ENCODE measurements around the gene CCRL2.
A peak's percentile ranks its signal among the peaks of the same experiment; 100 is the strongest.

Gene CCRL2

GRCh38 chr3:46406788-46407611 is at the start of gene CCRL2, which contains the start of gene CCR5AS:
TSS of gene CCRL2 (plus strand) at chr3:46407259. CDS start at chr3:46408080, 821 bp downstream.
TSS of gene CCR5AS (minus strand) at chr3:46407066.
- no peak for DNase-seq

DNA sequence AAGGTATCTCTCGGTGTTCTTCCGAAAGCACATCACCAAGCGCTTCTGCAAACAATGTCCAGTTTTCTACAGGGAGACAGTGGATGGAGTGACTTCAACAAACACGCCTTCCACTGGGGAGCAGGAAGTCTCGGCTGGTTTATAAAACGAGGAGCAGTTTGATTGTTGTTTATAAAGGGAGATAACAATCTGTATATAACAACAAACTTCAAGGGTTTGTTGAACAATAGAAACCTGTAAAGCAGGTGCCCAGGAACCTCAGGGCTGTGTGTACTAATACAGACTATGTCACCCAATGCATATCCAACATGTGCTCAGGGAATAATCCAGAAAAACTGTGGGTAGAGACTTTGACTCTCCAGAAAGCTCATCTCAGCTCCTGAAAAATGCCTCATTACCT is 48.6 kb upstream of the CCRL2 start:
- DNase-seq: no peak

GRCh38 chr3:46359733-46360493 is 47.1 kb upstream of the CCRL2 start:
- no peak for DNase-seq

DNA sequence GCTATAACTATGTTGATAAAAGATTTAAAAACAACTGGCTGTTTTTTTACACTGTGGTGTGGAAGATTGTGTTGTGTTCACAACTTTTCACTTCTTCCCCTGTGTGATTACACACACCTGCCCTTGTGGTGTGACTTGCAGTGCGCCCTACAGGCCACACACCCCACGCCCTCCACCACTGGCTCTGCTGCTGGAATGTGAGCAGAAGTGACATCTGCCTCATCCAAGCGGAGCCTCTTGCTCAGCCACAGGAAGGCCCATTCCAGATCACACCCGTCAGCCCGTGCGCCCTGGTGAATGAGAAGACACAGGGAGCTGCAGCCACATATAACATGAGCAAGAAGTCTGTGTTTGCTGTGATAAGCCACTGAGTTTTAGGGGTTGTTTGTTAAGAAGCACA is 46.2 kb upstream of the CCRL2 start:
- DNase-seq: no peak

- no peak for DNase-seq
Measured at GRCh38 chr3:46361408-46362283, 45.4 kb upstream of the CCRL2 start.

DNA sequence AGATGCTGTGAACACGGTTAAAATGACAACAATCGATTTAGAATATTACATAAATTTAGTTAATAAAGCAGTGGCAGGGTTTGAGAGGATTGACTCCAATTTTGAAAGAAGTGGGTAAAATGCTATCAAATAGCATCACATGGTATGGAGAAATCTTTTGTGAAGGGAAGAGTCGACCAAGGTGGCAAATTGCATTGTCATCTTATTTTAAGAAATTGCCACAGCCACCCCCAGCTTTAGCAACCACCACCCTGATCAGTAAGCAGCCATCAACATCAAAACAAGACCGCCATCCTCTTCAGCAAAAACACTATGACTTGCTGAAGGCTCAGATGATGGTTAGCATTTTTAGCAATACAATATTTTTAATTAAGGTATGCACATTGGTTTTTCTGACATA is 42.0 kb upstream of the CCRL2 start:
- no peak for DNase-seq

DNA sequence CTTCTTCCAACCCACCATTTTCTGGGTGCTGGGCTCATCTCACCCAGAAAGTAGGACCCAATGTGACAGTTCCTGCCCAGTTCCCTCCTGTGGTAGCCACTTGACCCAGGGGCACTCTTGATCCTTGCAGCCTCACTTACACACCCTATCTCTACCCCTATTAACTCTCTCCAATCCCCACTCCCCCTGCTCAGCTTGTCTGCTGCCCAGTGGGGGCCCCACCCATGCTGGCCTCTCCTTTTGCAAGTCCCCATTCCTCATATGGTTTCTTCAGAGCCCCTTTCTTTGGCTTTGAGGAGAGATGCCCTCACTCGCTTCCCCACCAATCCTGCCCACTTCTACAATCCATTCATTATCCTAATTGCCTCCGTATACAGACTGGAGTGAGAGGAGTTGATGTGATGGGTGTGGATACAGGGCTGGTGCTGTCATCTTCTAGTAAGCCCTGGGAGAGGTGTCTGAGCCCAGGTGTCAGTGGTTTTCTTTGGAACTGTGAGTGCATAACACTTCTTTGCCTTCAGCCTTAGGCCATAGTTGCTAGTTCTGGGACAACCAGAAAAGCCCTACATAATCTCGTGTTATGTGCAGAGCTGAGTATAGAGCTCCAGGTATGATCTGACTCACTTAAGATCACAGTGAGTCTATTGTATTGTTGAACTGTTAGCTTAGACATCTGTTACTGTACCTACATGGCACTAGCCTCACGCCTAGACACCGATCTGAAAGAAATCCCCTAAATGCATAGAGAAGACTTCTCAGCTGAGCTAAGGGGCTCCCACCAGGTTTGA is 41.1 kb upstream of the CCRL2 start:
- no peak for DNase-seq

- DNase-seq: no peak
Measured at GRCh38 chr3:46367811-46368210, 39.2 kb upstream of the CCRL2 start.

DNA sequence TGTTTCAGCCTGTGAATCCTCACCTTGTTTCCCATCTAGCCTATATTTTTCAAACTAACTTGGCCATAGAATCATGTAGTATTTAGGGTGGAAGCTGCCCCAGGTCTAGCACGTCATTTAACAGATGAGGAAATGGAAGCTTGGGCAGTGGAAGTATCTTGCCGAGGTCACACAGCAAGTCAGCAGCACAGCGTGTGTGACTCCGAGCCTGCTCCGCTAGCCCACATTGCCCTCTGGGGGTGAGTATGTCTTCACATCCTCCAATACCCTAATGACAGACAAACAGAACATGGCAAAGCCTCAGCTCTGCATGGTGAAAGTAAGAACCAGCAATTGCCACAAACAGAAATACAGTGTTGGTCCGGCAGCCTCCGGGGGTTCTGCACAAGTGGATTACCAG is 38.5 kb upstream of the CCRL2 start:
- no peak for DNase-seq

DNA sequence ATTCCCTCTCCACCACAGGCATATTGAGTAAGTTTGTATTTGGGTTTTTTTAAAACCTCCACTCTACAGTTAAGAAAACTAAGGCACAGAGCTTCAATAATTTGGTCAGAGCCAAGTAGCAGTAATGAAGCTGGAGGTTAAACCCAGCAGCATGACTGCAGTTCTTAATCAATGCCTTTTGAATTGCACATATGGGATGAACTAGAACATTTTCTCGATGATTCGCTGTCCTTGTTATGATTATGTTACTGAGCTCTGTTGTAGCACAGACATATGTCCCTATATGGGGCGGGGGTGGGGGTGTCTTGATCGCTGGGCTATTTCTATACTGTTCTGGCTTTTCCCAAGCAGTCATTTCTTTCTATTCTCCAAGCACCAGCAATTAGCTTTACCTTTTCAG is 37.9 kb upstream of the CCRL2 start:
- DNase-seq: no peak

DNA sequence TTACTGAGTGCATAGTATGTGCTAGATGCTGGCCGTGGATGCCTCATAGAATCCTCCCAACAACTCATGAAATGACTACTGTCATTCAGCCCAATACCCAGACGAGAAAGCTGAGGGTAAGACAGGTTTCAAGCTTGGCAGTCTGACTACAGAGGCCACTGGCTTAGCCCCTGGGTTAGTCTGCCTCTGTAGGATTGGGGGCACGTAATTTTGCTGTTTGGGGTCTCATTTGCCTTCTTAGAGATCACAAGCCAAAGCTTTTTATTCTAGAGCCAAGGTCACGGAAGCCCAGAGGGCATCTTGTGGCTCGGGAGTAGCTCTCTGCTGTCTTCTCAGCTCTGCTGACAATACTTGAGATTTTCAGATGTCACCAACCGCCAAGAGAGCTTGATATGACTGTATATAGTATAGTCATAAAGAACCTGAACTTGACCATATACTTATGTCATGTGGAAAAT is 37.4 kb upstream of the CCRL2 start:
- DNase-seq: no peak

- no peak for DNase-seq
Measured at GRCh38 chr3:46370839-46371518, 36.1 kb upstream of the CCRL2 start, which contains the start of gene CCR5. TSS of gene CCR5 (plus strand) at chr3:46370946. CDS start at chr3:46372903, 1,957 bp downstream.

DNA sequence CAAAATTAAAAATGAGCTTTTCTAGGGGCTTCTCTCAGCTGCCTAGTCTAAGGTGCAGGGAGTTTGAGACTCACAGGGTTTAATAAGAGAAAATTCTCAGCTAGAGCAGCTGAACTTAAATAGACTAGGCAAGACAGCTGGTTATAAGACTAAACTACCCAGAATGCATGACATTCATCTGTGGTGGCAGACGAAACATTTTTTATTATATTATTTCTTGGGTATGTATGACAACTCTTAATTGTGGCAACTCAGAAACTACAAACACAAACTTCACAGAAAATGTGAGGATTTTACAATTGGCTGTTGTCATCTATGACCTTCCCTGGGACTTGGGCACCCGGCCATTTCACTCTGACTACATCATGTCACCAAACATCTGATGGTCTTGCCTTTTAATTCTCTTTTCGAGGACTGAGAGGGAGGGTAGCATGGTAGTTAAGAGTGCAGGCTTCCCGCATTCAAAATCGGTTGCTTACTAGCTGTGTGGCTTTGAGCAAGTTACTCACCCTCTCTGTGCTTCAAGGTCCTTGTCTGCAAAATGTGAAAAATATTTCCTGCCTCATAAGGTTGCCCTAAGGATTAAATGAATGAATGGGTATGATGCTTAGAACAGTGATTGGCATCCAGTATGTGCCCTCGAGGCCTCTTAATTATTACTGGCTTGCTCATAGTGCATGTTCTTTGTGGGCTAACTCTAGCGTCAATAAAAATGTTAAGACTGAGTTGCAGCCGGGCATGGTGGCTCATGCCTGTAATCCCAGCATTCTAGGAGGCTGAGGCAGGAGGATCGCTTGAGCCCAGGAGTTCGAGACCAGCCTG is 35.3 kb upstream of the CCRL2 start:
- DNase-seq: no peak

DNA sequence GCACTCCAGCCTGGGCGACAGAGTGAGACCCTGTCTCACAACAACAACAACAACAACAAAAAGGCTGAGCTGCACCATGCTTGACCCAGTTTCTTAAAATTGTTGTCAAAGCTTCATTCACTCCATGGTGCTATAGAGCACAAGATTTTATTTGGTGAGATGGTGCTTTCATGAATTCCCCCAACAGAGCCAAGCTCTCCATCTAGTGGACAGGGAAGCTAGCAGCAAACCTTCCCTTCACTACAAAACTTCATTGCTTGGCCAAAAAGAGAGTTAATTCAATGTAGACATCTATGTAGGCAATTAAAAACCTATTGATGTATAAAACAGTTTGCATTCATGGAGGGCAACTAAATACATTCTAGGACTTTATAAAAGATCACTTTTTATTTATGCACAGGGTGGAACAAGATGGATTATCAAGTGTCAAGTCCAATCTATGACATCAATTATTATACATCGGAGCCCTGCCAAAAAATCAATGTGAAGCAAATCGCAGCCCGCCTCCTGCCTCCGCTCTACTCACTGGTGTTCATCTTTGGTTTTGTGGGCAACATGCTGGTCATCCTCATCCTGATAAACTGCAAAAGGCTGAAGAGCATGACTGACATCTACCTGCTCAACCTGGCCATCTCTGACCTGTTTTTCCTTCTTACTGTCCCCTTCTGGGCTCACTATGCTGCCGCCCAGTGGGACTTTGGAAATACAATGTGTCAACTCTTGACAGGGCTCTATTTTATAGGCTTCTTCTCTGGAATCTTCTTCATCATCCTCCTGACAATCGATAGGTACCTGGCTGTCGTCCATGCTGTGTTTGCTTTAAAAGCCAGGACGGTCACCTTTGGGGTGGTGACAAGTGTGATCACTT is 34.3 kb upstream of the CCRL2 start:
- no peak for DNase-seq

DNA sequence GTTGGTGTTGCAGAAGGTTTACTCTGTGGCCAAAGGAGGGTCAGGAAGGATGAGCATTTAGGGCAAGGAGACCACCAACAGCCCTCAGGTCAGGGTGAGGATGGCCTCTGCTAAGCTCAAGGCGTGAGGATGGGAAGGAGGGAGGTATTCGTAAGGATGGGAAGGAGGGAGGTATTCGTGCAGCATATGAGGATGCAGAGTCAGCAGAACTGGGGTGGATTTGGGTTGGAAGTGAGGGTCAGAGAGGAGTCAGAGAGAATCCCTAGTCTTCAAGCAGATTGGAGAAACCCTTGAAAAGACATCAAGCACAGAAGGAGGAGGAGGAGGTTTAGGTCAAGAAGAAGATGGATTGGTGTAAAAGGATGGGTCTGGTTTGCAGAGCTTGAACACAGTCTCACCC is 32.3 kb upstream of the CCRL2 start:
- DNase-seq: no peak

DNA sequence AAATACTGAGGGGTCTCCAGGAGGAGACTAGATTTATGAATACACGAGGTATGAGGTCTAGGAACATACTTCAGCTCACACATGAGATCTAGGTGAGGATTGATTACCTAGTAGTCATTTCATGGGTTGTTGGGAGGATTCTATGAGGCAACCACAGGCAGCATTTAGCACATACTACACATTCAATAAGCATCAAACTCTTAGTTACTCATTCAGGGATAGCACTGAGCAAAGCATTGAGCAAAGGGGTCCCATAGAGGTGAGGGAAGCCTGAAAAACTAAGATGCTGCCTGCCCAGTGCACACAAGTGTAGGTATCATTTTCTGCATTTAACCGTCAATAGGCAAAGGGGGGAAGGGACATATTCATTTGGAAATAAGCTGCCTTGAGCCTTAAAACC is 31.8 kb upstream of the CCRL2 start:
- DNase-seq: no peak

- DNase-seq: no peak
Measured at GRCh38 chr3:46375814-46376213, 31.2 kb upstream of the CCRL2 start.

- DNase-seq: peak; percentile 9
Measured at GRCh38 chr3:46378426-46378942, 28.6 kb upstream of the CCRL2 start.

- no peak for DNase-seq
Measured at GRCh38 chr3:46380471-46381221, 26.4 kb upstream of the CCRL2 start.

Data from NCI-H526 treated with DMSO at 0.1 percent for 48 hours (cell line).